HCT116 (cell line): ENCODE results near the gene ZNF516. TPM values are rescaled to one million over a fixed set of nuclear protein-coding genes. Genes with fewer than 3 reads are reported as not detected.

Experiments used
- ATAC-seq: fragments of 200-7000 bp; cut with Tn5 transposase; 2 replicates; pipeline ENCODE4 v1.9.1; 2020; ENCODE audit warnings: mild to moderate bottlenecking, moderate library complexity
- BruUV-seq: library from RNA; stranded (reverse); fragments of 400-500 nt; replicated peaks from 2 replicates; lab custom pipeline; 2021; lab: Mats Ljungman, UMichigan
- CTCF ChIA-PET: fragments of 300-600 bp; sonication (Branson Sonifier 250); formaldehyde crosslinking; loops from one replicate; lab custom pipeline; 2021; ENCODE audit warnings: antibody characterized with exemption; lab: Charles Lee
- POLR2A ChIA-PET: fragments of 300-600, 350-600 bp; sonication (Branson Sonifier 250); formaldehyde crosslinking; loops from one replicate; lab custom pipeline; 2021; ENCODE audit warnings: antibody characterized with exemption; lab: Charles Lee
- RAD21 ChIA-PET, 2 experiments: fragments of 300-600 bp; sonication (Branson Sonifier 250); formaldehyde crosslinking; loops; one replicate each; lab custom pipeline; 2023; ENCODE audit warnings: low total read pairs in 2 of 2; ENCODE audit not compliant: uncharacterized antibody in 2 of 2, unreplicated experiment in 2 of 2, low non-redundant PET in 1 of 2; lab: Charles Lee
- DNase-seq: peaks from one replicate; pipeline ENCODE4 v3.0.0-alpha.2; 2010; ENCODE audit warnings: low read depth, low spot score
- H2AFZ ChIP-seq: fragments of 200-600 bp; shearing (Covaris generic), sonication (generic); 2 replicates; pipeline ENCODE4 v1.6.1; 2017; ENCODE audit warnings: low read depth, mixed run types, mixed read lengths, antibody characterized with exemption, low read length; ENCODE audit not compliant: poor library complexity, severe bottlenecking
- H3K27ac ChIP-seq: 2 replicates; pipeline ENCODE4 v1.5.1; 2012; ENCODE audit warnings: low read depth, low read length
- H3K27me3 ChIP-seq: fragments of 200-600 bp; sonication (generic); 2 replicates; pipeline ENCODE4 v1.6.1; 2016; ENCODE audit warnings: mixed run types, low read length, mixed read lengths; ENCODE audit not compliant: insufficient read depth
- H3K36me3 ChIP-seq, 2 experiments: fragments of 200-500 bp in 1 of 2; fragments of 200-600 bp in 1 of 2; sonication (Bioruptor generic) in 1 of 2; sonication (generic) in 1 of 2; 2 replicates each; pipeline versions ENCODE4 v1.5.1 to v1.6.1; 2014 to 2016; ENCODE audit warnings: low read length in 2 of 2, inconsistent platforms in 1 of 2, mixed read lengths in 1 of 2, mixed run types in 1 of 2; ENCODE audit not compliant: insufficient read depth in 2 of 2, control insufficient read depth in 1 of 2
- H3K4me1 ChIP-seq, 2 experiments: fragments of 200-600 bp in 1 of 2; sonication (generic) in 1 of 2; 2 replicates each; pipeline versions ENCODE4 v1.5.1 to v1.6.1; 2012 to 2017; ENCODE audit warnings: low read length in 2 of 2, inconsistent platforms in 1 of 2, mild to moderate bottlenecking in 1 of 2, mixed read lengths in 1 of 2, mixed run types in 1 of 2, moderate library complexity in 1 of 2; ENCODE audit not compliant: insufficient read depth in 2 of 2, control insufficient read depth in 1 of 2
- H3K4me2 ChIP-seq: fragments of 200-600 bp; sonication (generic); 2 replicates; pipeline ENCODE4 v1.6.1; 2017; ENCODE audit warnings: mixed run types, low read length, mixed read lengths
- H3K4me3 ChIP-seq, 2 experiments: fragments of 200-600 bp in 1 of 2; sonication (generic) in 1 of 2; replicated peaks in 1 of 2; 2 replicates each; pipeline ENCODE4 v1.5.1; 2011 to 2016; ENCODE audit warnings: low read length in 2 of 2, control low read depth in 1 of 2, low read depth in 1 of 2, mild to moderate bottlenecking in 1 of 2, mixed read lengths in 1 of 2, mixed run types in 1 of 2
- H3K79me2 ChIP-seq: fragments of 200-600 bp; sonication (generic); 2 replicates; pipeline ENCODE4 v1.6.1; 2017; ENCODE audit warnings: mild to moderate bottlenecking, mixed run types, low read length, moderate library complexity, mixed read lengths; ENCODE audit not compliant: insufficient read depth
- H3K9ac ChIP-seq: fragments of 200-600 bp; sonication (generic); 2 replicates; pipeline ENCODE4 v1.6.1; 2016; ENCODE audit warnings: low read length, mixed read lengths
- H3K9me2 ChIP-seq: fragments of 200-600 bp; sonication (generic), shearing (Covaris generic); 2 replicates; pipeline ENCODE4 v1.6.1; 2017; ENCODE audit warnings: mixed run types, mild to moderate bottlenecking, moderate library complexity; ENCODE audit not compliant: insufficient read depth
- H3K9me3 ChIP-seq, 2 experiments: fragments of 200-500 bp in 1 of 2; fragments of 200-600 bp in 1 of 2; sonication (Bioruptor generic) in 1 of 2; sonication (generic) in 1 of 2; 2 replicates each; pipeline ENCODE4 v1.6.1; 2014 to 2017; ENCODE audit warnings: low read length in 2 of 2, mixed read lengths in 2 of 2, inconsistent platforms in 1 of 2, low read depth in 1 of 2, mild to moderate bottlenecking in 1 of 2, mixed run types in 1 of 2, moderate library complexity in 1 of 2; ENCODE audit not compliant: control insufficient read depth in 1 of 2, insufficient read depth in 1 of 2
- H4K20me1 ChIP-seq: fragments of 200-600 bp; sonication (generic), shearing (Covaris generic); 2 replicates; pipeline ENCODE4 v1.6.1; 2017; ENCODE audit warnings: mixed run types, mild to moderate bottlenecking, moderate library complexity; ENCODE audit not compliant: insufficient read depth
- EZH2phosphoT487 ChIP-seq: fragments of 200-600 bp; IDR thresholded peaks from 2 replicates; pipeline ENCODE4 v1.6.1; 2018; ENCODE audit warnings: antibody characterized with exemption, borderline replicate concordance
- POLR2A ChIP-seq: IDR thresholded peaks from 2 replicates; pipeline ENCODE4 v1.7.0; 2011; ENCODE audit warnings: borderline replicate concordance; ENCODE audit not compliant: insufficient read depth, insufficient read length; ENCODE audit errors: extremely low read depth
- SIN3A ChIP-seq: IDR thresholded peaks from 2 replicates; pipeline ENCODE4 v1.6.1; 2012; ENCODE audit warnings: low read depth
- intact Hi-C: fragments of 100-400 bp; cut with micrococcal nuclease; formaldehyde crosslinking; loops from 2 replicates; pipeline ENCODE4 v1.10.0; 2022
- total RNA-seq: library from RNA; stranded (reverse); gene quantifications from one replicate; pipeline ENCODE4 v1.2.1, GENCODE V29; 2021; ENCODE audit not compliant: unreplicated experiment
- TF ChIP-seq, protein P1 (sequence below): IDR thresholded peaks from 2 replicates; pipeline ENCODE4 v1.6.1; 2012; ENCODE audit warnings: low read depth
- TF ChIP-seq, protein P2 (sequence below), 3 experiments: fragments of 200-600 bp in 1 of 3; sonication (generic) in 1 of 3; IDR thresholded peaks in 2 of 3; conservative IDR thresholded peaks in 1 of 3; 2 replicates each; pipeline ENCODE4 v1.5.1; 2012 to 2017; ENCODE audit warnings: low read depth in 2 of 3, low read length in 2 of 3, antibody characterized with exemption in 1 of 3, borderline replicate concordance in 1 of 3, control low read depth in 1 of 3, mild to moderate bottlenecking in 1 of 3, mixed read lengths in 1 of 3, mixed run types in 1 of 3, moderate library complexity in 1 of 3; ENCODE audit not compliant: insufficient read depth in 1 of 3

The ZNF516 gene
- total RNA-seq, 1 experiment from 2014 or later: 32.0 TPM

DNA sequence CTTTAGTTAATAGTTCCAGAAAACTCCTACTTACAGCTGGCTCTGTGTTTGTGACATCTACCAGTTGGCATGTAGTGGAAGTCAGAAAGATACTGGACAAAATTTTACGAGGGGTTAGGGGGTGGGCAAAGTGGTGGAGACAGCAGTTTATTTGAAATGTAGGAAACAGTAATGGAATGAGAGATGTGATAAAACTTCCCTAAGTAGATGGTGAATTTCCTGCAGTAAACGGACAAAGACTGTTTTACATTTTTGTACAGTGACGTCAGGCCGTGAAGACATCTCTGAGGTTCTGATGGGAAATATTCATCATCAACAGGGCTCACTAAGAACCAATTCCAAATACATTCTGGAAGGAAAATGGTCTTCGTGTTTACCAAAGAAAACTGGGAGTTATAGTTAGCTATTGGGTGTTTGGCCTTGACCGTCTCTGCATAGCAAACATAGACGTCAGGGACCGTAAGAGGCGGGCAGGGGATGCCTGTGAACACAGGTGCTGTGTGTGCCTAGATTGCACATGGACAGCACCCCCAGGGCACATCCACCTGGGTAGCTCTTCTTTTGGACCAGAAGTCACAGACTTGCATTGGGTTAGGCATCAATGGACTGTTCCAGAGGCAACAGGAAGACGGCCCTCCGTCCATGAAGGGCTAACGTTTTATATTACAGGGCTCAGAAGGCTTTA is 131.5 kb downstream of the ZNF516 start:
- H3K9me2 ChIP-seq: no peaks in the 10 kb centered on the region
- RAD21 ChIA-PET: no interaction called here
- CTCF ChIA-PET: no interaction called here
- H2AFZ ChIP-seq: no peak overlapping the region
- no peaks in the 10 kb centered on the region for H4K20me1 ChIP-seq
- no TSS peak for BruUV-seq
- H3K9me3 ChIP-seq: no peaks in the 10 kb centered on the region
- TF ChIP-seq, protein P1, sequence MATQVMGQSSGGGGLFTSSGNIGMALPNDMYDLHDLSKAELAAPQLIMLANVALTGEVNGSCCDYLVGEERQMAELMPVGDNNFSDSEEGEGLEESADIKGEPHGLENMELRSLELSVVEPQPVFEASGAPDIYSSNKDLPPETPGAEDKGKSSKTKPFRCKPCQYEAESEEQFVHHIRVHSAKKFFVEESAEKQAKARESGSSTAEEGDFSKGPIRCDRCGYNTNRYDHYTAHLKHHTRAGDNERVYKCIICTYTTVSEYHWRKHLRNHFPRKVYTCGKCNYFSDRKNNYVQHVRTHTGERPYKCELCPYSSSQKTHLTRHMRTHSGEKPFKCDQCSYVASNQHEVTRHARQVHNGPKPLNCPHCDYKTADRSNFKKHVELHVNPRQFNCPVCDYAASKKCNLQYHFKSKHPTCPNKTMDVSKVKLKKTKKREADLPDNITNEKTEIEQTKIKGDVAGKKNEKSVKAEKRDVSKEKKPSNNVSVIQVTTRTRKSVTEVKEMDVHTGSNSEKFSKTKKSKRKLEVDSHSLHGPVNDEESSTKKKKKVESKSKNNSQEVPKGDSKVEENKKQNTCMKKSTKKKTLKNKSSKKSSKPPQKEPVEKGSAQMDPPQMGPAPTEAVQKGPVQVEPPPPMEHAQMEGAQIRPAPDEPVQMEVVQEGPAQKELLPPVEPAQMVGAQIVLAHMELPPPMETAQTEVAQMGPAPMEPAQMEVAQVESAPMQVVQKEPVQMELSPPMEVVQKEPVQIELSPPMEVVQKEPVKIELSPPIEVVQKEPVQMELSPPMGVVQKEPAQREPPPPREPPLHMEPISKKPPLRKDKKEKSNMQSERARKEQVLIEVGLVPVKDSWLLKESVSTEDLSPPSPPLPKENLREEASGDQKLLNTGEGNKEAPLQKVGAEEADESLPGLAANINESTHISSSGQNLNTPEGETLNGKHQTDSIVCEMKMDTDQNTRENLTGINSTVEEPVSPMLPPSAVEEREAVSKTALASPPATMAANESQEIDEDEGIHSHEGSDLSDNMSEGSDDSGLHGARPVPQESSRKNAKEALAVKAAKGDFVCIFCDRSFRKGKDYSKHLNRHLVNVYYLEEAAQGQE: no peak
- TF ChIP-seq POLR2A: no peak
- TF ChIP-seq EZH2phosphoT487: no peak
- TF ChIP-seq, protein P2, sequence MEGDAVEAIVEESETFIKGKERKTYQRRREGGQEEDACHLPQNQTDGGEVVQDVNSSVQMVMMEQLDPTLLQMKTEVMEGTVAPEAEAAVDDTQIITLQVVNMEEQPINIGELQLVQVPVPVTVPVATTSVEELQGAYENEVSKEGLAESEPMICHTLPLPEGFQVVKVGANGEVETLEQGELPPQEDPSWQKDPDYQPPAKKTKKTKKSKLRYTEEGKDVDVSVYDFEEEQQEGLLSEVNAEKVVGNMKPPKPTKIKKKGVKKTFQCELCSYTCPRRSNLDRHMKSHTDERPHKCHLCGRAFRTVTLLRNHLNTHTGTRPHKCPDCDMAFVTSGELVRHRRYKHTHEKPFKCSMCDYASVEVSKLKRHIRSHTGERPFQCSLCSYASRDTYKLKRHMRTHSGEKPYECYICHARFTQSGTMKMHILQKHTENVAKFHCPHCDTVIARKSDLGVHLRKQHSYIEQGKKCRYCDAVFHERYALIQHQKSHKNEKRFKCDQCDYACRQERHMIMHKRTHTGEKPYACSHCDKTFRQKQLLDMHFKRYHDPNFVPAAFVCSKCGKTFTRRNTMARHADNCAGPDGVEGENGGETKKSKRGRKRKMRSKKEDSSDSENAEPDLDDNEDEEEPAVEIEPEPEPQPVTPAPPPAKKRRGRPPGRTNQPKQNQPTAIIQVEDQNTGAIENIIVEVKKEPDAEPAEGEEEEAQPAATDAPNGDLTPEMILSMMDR (IDR thresholded peaks at IDR 0.05 in 2 of 3, conservative IDR thresholded peaks at IDR 0.05 in 1 of 3; ENCODE audit: borderline replicate concordance in 1 of 3, insufficient read depth in 1 of 3, low read depth in 2 of 3, low read length in 2 of 3): no peak
- no peak for TF ChIP-seq SIN3A
- H3K4me2 ChIP-seq: no peak overlapping the region
- no peak overlapping the region for H3K9ac ChIP-seq
- POLR2A ChIA-PET: no interaction called here
- no peaks in the 10 kb centered on the region for H3K27me3 ChIP-seq
- DNase-seq (no peak), ATAC-seq (no peak)
- H3K36me3 ChIP-seq: peaks cover 3 to 4% of the 10 kb centered on the region in 2 experiments; a peak in 1 of 4 replicates
- intact Hi-C loops: no loop called here
- no peaks in the 10 kb centered on the region for H3K4me1 ChIP-seq
- no peak overlapping the region for H3K27ac ChIP-seq
- H3K79me2 ChIP-seq: no peaks in the 10 kb centered on the region
- no peak overlapping the region for H3K4me3 ChIP-seq
